GM23248 (cell line): ENCODE results near the gene ZNF638.

ENCODE experiments used
- EZH2 ChIP-seq: fragments of 200-600 bp; sonication (generic); IDR thresholded peaks from 2 replicates; pipeline ENCODE4 v1.6.1; 2018; ENCODE audit warnings: antibody characterized with exemption, mild to moderate bottlenecking; ENCODE audit not compliant: insufficient read depth, poor library complexity, severe bottlenecking
- EZH2phosphoT487 ChIP-seq: fragments of 200-600 bp; sonication (generic); IDR thresholded peaks from 2 replicates; pipeline ENCODE4 v1.6.1; 2018; ENCODE audit warnings: antibody characterized with exemption, moderate library complexity, mild to moderate bottlenecking, low read depth; ENCODE audit not compliant: insufficient read depth

DNA sequence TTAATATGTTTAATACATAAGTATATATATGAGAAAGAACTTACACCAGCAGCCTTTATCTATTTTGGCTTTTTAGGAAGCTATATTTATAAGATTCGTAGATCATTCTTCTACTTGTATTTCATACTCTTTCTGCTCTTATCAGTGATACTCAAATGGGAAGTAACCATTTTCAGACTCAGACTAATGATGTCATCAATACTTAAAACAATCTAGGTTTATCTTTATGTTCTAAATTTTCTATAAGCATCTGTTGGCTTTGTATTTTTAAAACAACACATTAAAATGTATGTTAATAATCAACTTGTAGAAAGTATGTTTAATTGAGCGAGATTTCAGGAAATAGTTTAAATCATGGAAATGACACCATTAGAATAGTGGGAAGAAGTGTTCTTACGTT, 70.8 kb downstream of the ZNF638 start:
- TF ChIP-seq EZH2 (no peak), EZH2phosphoT487 (no peak)
